HCT116 (cell line): Measurements from ENCODE around the gene ZBTB38. TPM values are rescaled to one million over a fixed set of nuclear protein-coding genes. Genes with fewer than 3 reads are reported as not detected.

Experiments
- ATAC-seq: fragments of 200-7000 bp; cut with Tn5 transposase; 2 replicates; pipeline ENCODE4 v1.9.1; 2020; ENCODE audit warnings: mild to moderate bottlenecking, moderate library complexity
- BruUV-seq: library from RNA; stranded (reverse); fragments of 400-500 nt; replicated peaks from 2 replicates; lab custom pipeline; 2021; lab: Mats Ljungman, UMichigan
- CTCF ChIA-PET: fragments of 300-600 bp; sonication (Branson Sonifier 250); formaldehyde crosslinking; loops from one replicate; lab custom pipeline; 2021; ENCODE audit warnings: antibody characterized with exemption; lab: Charles Lee
- POLR2A ChIA-PET: fragments of 300-600, 350-600 bp; sonication (Branson Sonifier 250); formaldehyde crosslinking; loops from one replicate; lab custom pipeline; 2021; ENCODE audit warnings: antibody characterized with exemption; lab: Charles Lee
- RAD21 ChIA-PET, 2 experiments: fragments of 300-600 bp; sonication (Branson Sonifier 250); formaldehyde crosslinking; loops; one replicate each; lab custom pipeline; 2023; ENCODE audit warnings: low total read pairs in 2 of 2; ENCODE audit not compliant: uncharacterized antibody in 2 of 2, unreplicated experiment in 2 of 2, low non-redundant PET in 1 of 2; lab: Charles Lee
- DNase-seq: peaks from one replicate; pipeline ENCODE4 v3.0.0-alpha.2; 2010; ENCODE audit warnings: low read depth, low spot score
- H2AFZ ChIP-seq: fragments of 200-600 bp; shearing (Covaris generic), sonication (generic); 2 replicates; pipeline ENCODE4 v1.6.1; 2017; ENCODE audit warnings: low read depth, mixed run types, mixed read lengths, antibody characterized with exemption, low read length; ENCODE audit not compliant: poor library complexity, severe bottlenecking
- H3K27ac ChIP-seq: 2 replicates; pipeline ENCODE4 v1.5.1; 2012; ENCODE audit warnings: low read depth, low read length
- H3K27me3 ChIP-seq: fragments of 200-600 bp; sonication (generic); 2 replicates; pipeline ENCODE4 v1.6.1; 2016; ENCODE audit warnings: mixed run types, low read length, mixed read lengths; ENCODE audit not compliant: insufficient read depth
- H3K36me3 ChIP-seq, 2 experiments: fragments of 200-500 bp in 1 of 2; fragments of 200-600 bp in 1 of 2; sonication (Bioruptor generic) in 1 of 2; sonication (generic) in 1 of 2; 2 replicates each; pipeline versions ENCODE4 v1.5.1 to v1.6.1; 2014 to 2016; ENCODE audit warnings: low read length in 2 of 2, inconsistent platforms in 1 of 2, mixed read lengths in 1 of 2, mixed run types in 1 of 2; ENCODE audit not compliant: insufficient read depth in 2 of 2, control insufficient read depth in 1 of 2
- H3K4me1 ChIP-seq, 2 experiments: fragments of 200-600 bp in 1 of 2; sonication (generic) in 1 of 2; 2 replicates each; pipeline versions ENCODE4 v1.5.1 to v1.6.1; 2012 to 2017; ENCODE audit warnings: low read length in 2 of 2, inconsistent platforms in 1 of 2, mild to moderate bottlenecking in 1 of 2, mixed read lengths in 1 of 2, mixed run types in 1 of 2, moderate library complexity in 1 of 2; ENCODE audit not compliant: insufficient read depth in 2 of 2, control insufficient read depth in 1 of 2
- H3K4me2 ChIP-seq: fragments of 200-600 bp; sonication (generic); 2 replicates; pipeline ENCODE4 v1.6.1; 2017; ENCODE audit warnings: mixed run types, low read length, mixed read lengths
- H3K4me3 ChIP-seq, 2 experiments: fragments of 200-600 bp in 1 of 2; sonication (generic) in 1 of 2; replicated peaks in 1 of 2; 2 replicates each; pipeline ENCODE4 v1.5.1; 2011 to 2016; ENCODE audit warnings: low read length in 2 of 2, control low read depth in 1 of 2, low read depth in 1 of 2, mild to moderate bottlenecking in 1 of 2, mixed read lengths in 1 of 2, mixed run types in 1 of 2
- H3K79me2 ChIP-seq: fragments of 200-600 bp; sonication (generic); 2 replicates; pipeline ENCODE4 v1.6.1; 2017; ENCODE audit warnings: mild to moderate bottlenecking, mixed run types, low read length, moderate library complexity, mixed read lengths; ENCODE audit not compliant: insufficient read depth
- H3K9ac ChIP-seq: fragments of 200-600 bp; sonication (generic); 2 replicates; pipeline ENCODE4 v1.6.1; 2016; ENCODE audit warnings: low read length, mixed read lengths
- H3K9me2 ChIP-seq: fragments of 200-600 bp; sonication (generic), shearing (Covaris generic); 2 replicates; pipeline ENCODE4 v1.6.1; 2017; ENCODE audit warnings: mixed run types, mild to moderate bottlenecking, moderate library complexity; ENCODE audit not compliant: insufficient read depth
- H3K9me3 ChIP-seq, 2 experiments: fragments of 200-500 bp in 1 of 2; fragments of 200-600 bp in 1 of 2; sonication (Bioruptor generic) in 1 of 2; sonication (generic) in 1 of 2; 2 replicates each; pipeline ENCODE4 v1.6.1; 2014 to 2017; ENCODE audit warnings: low read length in 2 of 2, mixed read lengths in 2 of 2, inconsistent platforms in 1 of 2, low read depth in 1 of 2, mild to moderate bottlenecking in 1 of 2, mixed run types in 1 of 2, moderate library complexity in 1 of 2; ENCODE audit not compliant: control insufficient read depth in 1 of 2, insufficient read depth in 1 of 2
- H4K20me1 ChIP-seq: fragments of 200-600 bp; sonication (generic), shearing (Covaris generic); 2 replicates; pipeline ENCODE4 v1.6.1; 2017; ENCODE audit warnings: mixed run types, mild to moderate bottlenecking, moderate library complexity; ENCODE audit not compliant: insufficient read depth
- ATF3 ChIP-seq: IDR thresholded peaks from 2 replicates; pipeline ENCODE4 v1.6.1; 2012
- CEBPB ChIP-seq: IDR thresholded peaks from 2 replicates; pipeline ENCODE4 v1.6.1; 2012; ENCODE audit warnings: low read depth
- CTCF ChIP-seq, 3 experiments: fragments of 200-600 bp in 1 of 3; sonication (generic) in 1 of 3; IDR thresholded peaks in 2 of 3; conservative IDR thresholded peaks in 1 of 3; 2 replicates each; pipeline ENCODE4 v1.5.1; 2012 to 2017; ENCODE audit warnings: low read depth in 2 of 3, low read length in 2 of 3, antibody characterized with exemption in 1 of 3, borderline replicate concordance in 1 of 3, control low read depth in 1 of 3, mild to moderate bottlenecking in 1 of 3, mixed read lengths in 1 of 3, mixed run types in 1 of 3, moderate library complexity in 1 of 3; ENCODE audit not compliant: insufficient read depth in 1 of 3
- EGR1 ChIP-seq: IDR thresholded peaks from 2 replicates; pipeline ENCODE4 v1.6.1; 2012; ENCODE audit warnings: low read depth
- ELF1 ChIP-seq: IDR thresholded peaks from 2 replicates; pipeline ENCODE4 v1.6.1; 2012; ENCODE audit warnings: low read depth, borderline replicate concordance
- FOSL1 ChIP-seq: IDR thresholded peaks from 2 replicates; pipeline ENCODE4 v1.6.1; 2012; ENCODE audit warnings: low read depth
- JUND ChIP-seq: IDR thresholded peaks from 2 replicates; pipeline ENCODE4 v1.6.1; 2012
- MAX ChIP-seq: IDR thresholded peaks from 2 replicates; pipeline ENCODE4 v1.6.1; 2012
- POLR2A ChIP-seq: IDR thresholded peaks from 2 replicates; pipeline ENCODE4 v1.7.0; 2011; ENCODE audit warnings: borderline replicate concordance; ENCODE audit not compliant: insufficient read depth, insufficient read length; ENCODE audit errors: extremely low read depth
- POLR2AphosphoS5 ChIP-seq: IDR thresholded peaks from 2 replicates; pipeline ENCODE4 v1.6.1; 2011; ENCODE audit warnings: mild to moderate bottlenecking, low read depth, low read length, moderate library complexity
- RAD21 ChIP-seq: IDR thresholded peaks from 2 replicates; pipeline ENCODE4 v1.6.1; 2012; ENCODE audit warnings: low read depth, mild to moderate bottlenecking
- REST ChIP-seq: IDR thresholded peaks from 2 replicates; pipeline ENCODE4 v1.6.1; 2012; ENCODE audit warnings: low read depth
- SRF ChIP-seq: IDR thresholded peaks from 2 replicates; pipeline ENCODE4 v1.6.1; 2012; ENCODE audit warnings: low read depth
- YY1 ChIP-seq: IDR thresholded peaks from 2 replicates; pipeline ENCODE4 v1.6.1; 2011; ENCODE audit warnings: low read length, low read depth, moderate library complexity, mild to moderate bottlenecking; ENCODE audit not compliant: insufficient replicate concordance; ENCODE audit errors: extremely low read depth
- ZFX ChIP-seq: fragments of 450-650 bp; IDR thresholded peaks from 2 replicates; pipeline ENCODE4 v1.6.1; 2017
- intact Hi-C: fragments of 100-400 bp; cut with micrococcal nuclease; formaldehyde crosslinking; loops from 2 replicates; pipeline ENCODE4 v1.10.0; 2022
- total RNA-seq: library from RNA; stranded (reverse); gene quantifications from one replicate; pipeline ENCODE4 v1.2.1, GENCODE V29; 2021; ENCODE audit not compliant: unreplicated experiment

ZBTB38 gene
- total RNA-seq, 1 experiment from 2014 or later = 33.5 TPM

- DNase-seq (no peak), ATAC-seq (no peak)
- CTCF ChIA-PET = interaction anchor here (0.6 to 1.7 kb wide), 2 partner anchors 9 to 12 kb away, joined by 3 to 7 read pairs; no protein-coding TSS in a partner anchor
- Histone ChIP-seq H3K9ac (no peak overlapping the region), H3K4me3 (no peak overlapping the region), H3K27ac (no peak overlapping the region), H3K79me2 (no peaks in the 10 kb centered on the region), H3K4me2 (no peak overlapping the region), H3K36me3 (no peaks in the 10 kb centered on the region), H3K9me2 (no peaks in the 10 kb centered on the region), H3K27me3 (no peaks in the 10 kb centered on the region), H2AFZ (no peak overlapping the region), H3K9me3 (no peaks in the 10 kb centered on the region), H3K4me1 (peaks cover 6 to 16% of the 10 kb centered on the region in 2 experiments; a peak in 3 of 4 replicates), H4K20me1 (no peaks in the 10 kb centered on the region)
- no TSS peak for BruUV-seq
- no peak for TF ChIP-seq REST
- TF ChIP-seq YY1 = no peak
- no peak for TF ChIP-seq JUND
- no peak for TF ChIP-seq POLR2AphosphoS5
- no peak for TF ChIP-seq CTCF (IDR thresholded peaks at IDR 0.05 in 2 of 3, conservative IDR thresholded peaks at IDR 0.05 in 1 of 3; ENCODE audit: borderline replicate concordance in 1 of 3, insufficient read depth in 1 of 3, low read depth in 2 of 3, low read length in 2 of 3)
- no peak for TF ChIP-seq ZFX
- TF ChIP-seq SRF = no peak
- no peak for TF ChIP-seq RAD21
- TF ChIP-seq ELF1 = no peak
- TF ChIP-seq FOSL1 = no peak
- no peak for TF ChIP-seq ATF3
- TF ChIP-seq POLR2A = no peak
- TF ChIP-seq CEBPB = no peak
- TF ChIP-seq MAX = no peak
- no peak for TF ChIP-seq EGR1
- POLR2A ChIA-PET = no interaction called here
- intact Hi-C loops = no loop called here
- RAD21 ChIA-PET = no interaction called here
Observed at GRCh38 chr3:141323936-141324704, 44.2 kb upstream of the ZBTB38 start.
